Natural killer cell treated with Interleukin-12 subunit alpha and Interleukin-12 subunit beta and Interleukin-15 and Interleukin-18, amount 100 ng/mL, for 72 hours (primary cell): ENCODE results near the gene CCSER1. TPM values are rescaled to one million over a fixed set of nuclear protein-coding genes. Genes with fewer than 3 reads are reported as not detected.
"Not testable (repeated sequence)": the region's sequence is repeated elsewhere in the genome, so short reads cannot be mapped to it uniquely, and the experiment has no call there.

Experiments used
- ATAC-seq, 2 donors: fragments of 150-1000 bp; cut with Tn5 transposase in 1 of 2; sonication (Bioruptor Pico), chemical (Tn5 transposase) in 1 of 2; 2 replicates each; pipeline ENCODE4 v1.10.0; 2021
- DNase-seq: peaks from one replicate; pipeline ENCODE4 v3.0.0; 2022; ENCODE audit warnings: low spot score
- H3K27ac Mint-ChIP-seq, 2 donors: 1 replicate in 1 of 2; 2 replicates in 1 of 2; pipeline ENCODE4 v1.8.0; 2022; ENCODE audit warnings: mixed read lengths in 2 of 2, mild to moderate bottlenecking in 1 of 2, moderate library complexity in 1 of 2
- H3K27me3 Mint-ChIP-seq, 2 donors: 1 replicate in 1 of 2; 2 replicates in 1 of 2; pipeline ENCODE4 v1.8.0; 2022; ENCODE audit warnings: mixed read lengths in 2 of 2
- H3K36me3 Mint-ChIP-seq: one replicate; pipeline ENCODE4 v1.8.0; 2022; ENCODE audit warnings: mixed read lengths
- H3K4me1 Mint-ChIP-seq, 2 donors: 1 replicate in 1 of 2; 2 replicates in 1 of 2; pipeline ENCODE4 v1.8.0; 2022; ENCODE audit warnings: low read depth in 2 of 2, mixed read lengths in 2 of 2, mild to moderate bottlenecking in 1 of 2
- H3K4me3 Mint-ChIP-seq: one replicate; pipeline ENCODE4 v1.8.0; 2022; ENCODE audit warnings: mixed read lengths
- H3K9me3 Mint-ChIP-seq: 2 replicates; pipeline ENCODE4 v1.8.0; 2022; ENCODE audit warnings: mixed read lengths
- total RNA-seq, 2 donors: library from RNA; stranded (reverse); gene quantifications; one replicate each; pipeline ENCODE4 v1.2.3, GENCODE V29; 2022

The CCSER1 gene
- total RNA-seq, 2 donors from 2014 or later = 0.17 TPM; not detected in 1

- H3K27me3 Mint-ChIP-seq, H3K27ac Mint-ChIP-seq, DNase-seq, H3K4me3 Mint-ChIP-seq, H3K4me1 Mint-ChIP-seq, ATAC-seq: not testable (repeated sequence)
- H3K36me3 Mint-ChIP-seq = peaks cover 15% of the 10 kb centered on the region
- H3K9me3 Mint-ChIP-seq = peaks cover 14% of the 10 kb centered on the region
These were observed 1040.9 kb downstream of the CCSER1 start for GRCh38 chr4:91167864-91168653.

- peaks cover 3% of the 10 kb centered on the region for H3K9me3 Mint-ChIP-seq
- ATAC-seq = no peak
These were observed 1043.6 kb downstream of the CCSER1 start for GRCh38 chr4:91170768-91171167.

DNA sequence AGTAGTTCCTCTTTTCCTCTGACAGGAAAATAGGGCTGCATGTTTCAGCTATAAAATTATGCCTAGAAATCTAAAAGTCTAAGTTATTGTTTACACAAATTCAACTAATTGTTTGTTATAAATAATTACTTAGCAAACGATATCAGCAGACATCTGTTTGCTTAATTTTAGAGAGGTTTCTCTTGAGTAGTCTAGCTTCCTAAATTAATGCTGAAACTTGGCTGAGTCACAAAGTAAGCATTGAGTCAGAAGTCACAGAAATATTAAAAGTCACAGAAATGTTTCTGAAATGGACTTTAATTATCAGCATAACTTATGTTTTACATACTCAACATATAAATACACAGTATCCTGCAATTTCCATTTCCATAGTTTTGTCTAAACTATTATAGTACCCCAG, 1044.0 kb downstream of the CCSER1 start:
- Mint-ChIP-seq H3K4me3 (no peak overlapping the region), H3K4me1 (no peaks in the 10 kb centered on the region), H3K27me3 (no peaks in the 10 kb centered on the region), H3K36me3 (no peaks in the 10 kb centered on the region), H3K27ac (no peak overlapping the region), H3K9me3 (peaks cover 3% of the 10 kb centered on the region)
- DNase-seq = no peak
- no peak for ATAC-seq

More at GRCh38 chr4:91170768-91171167, 1043.6 kb downstream of the CCSER1 start:
- Mint-ChIP-seq H3K4me1 (no peaks in the 10 kb centered on the region), H3K27me3 (no peaks in the 10 kb centered on the region), H3K36me3 (no peaks in the 10 kb centered on the region), H3K4me3 (no peak overlapping the region), H3K27ac (no peak overlapping the region)
- DNase-seq = no peak

- not testable (repeated sequence) for ATAC-seq, H3K27ac Mint-ChIP-seq, DNase-seq, H3K4me3 Mint-ChIP-seq, H3K36me3 Mint-ChIP-seq, H3K4me1 Mint-ChIP-seq, H3K27me3 Mint-ChIP-seq
- H3K9me3 Mint-ChIP-seq = peaks cover 21% of the 10 kb centered on the region
These were observed 1057.9 kb downstream of the CCSER1 start for GRCh38 chr4:91185061-91185460.

- DNase-seq (no peak), ATAC-seq (no peak)
- Mint-ChIP-seq H3K27ac (no peak overlapping the region), H3K4me3 (no peak overlapping the region), H3K27me3 (no peaks in the 10 kb centered on the region), H3K4me1 (peaks cover 0 to 4% of the 10 kb centered on the region in 2 donors), H3K9me3 (peaks cover 7% of the 10 kb centered on the region), H3K36me3 (no peaks in the 10 kb centered on the region)
These were observed 1071.8 kb downstream of the CCSER1 start for GRCh38 chr4:91198951-91199350.

DNA sequence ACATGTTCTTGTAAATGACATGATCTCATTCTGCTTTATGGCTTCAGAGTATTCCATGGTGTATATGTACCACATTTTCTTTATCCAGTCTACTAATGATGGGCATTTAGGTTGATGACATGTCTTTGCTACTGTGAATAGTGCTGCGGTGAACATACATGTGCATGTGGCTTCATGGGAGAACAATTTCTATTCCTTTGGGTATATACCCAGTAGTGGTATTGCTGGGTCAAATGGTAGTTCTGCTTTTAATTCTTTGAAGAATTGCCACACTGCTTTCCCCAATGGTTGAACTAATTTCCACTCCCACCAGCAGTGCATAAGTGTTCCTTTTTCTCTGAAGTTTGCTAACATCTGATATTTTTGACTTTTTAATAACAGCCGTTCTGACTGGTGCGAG, 1080.3 kb downstream of the CCSER1 start:
- Mint-ChIP-seq H3K36me3 (peaks cover 7% of the 10 kb centered on the region), H3K27me3 (no peaks in the 10 kb centered on the region), H3K27ac (no peak overlapping the region), H3K9me3 (peaks cover 14% of the 10 kb centered on the region), H3K4me1 (no peaks in the 10 kb centered on the region), H3K4me3 (no peak overlapping the region)
- no peak for DNase-seq
- no peak for ATAC-seq

DNA sequence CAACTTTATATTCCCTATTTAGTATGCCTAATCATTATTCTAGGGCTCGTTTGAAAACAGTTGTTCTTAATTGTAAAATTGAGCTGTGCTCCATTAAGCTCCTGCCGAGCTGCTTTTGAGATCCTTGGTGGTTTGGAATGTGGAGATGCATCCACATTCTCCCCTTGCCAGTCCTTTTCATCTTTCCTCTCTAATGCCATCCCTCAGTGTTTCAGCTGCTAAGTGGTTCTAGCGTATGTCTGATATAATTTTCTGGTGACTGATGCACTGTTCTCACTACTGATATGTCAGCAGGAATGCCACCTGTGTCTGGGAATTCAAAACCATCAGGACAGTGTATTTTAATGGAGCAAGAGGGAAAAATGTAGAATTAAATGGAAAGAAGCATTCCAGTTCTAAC, 1085.0 kb downstream of the CCSER1 start:
- no peaks in the 10 kb centered on the region for H3K27me3 Mint-ChIP-seq
- H3K4me1 Mint-ChIP-seq = no peaks in the 10 kb centered on the region
- H3K36me3 Mint-ChIP-seq = peaks cover 7% of the 10 kb centered on the region
- H3K9me3 Mint-ChIP-seq = peaks cover 19% of the 10 kb centered on the region
- DNase-seq (no peak), ATAC-seq (no peak)
- no peak overlapping the region for H3K27ac Mint-ChIP-seq
- no peak overlapping the region for H3K4me3 Mint-ChIP-seq

- H3K4me1 Mint-ChIP-seq, H3K27ac Mint-ChIP-seq, ATAC-seq, H3K4me3 Mint-ChIP-seq, H3K27me3 Mint-ChIP-seq, DNase-seq, H3K36me3 Mint-ChIP-seq: not testable (repeated sequence)
- peaks cover 13% of the 10 kb centered on the region for H3K9me3 Mint-ChIP-seq
These were observed 1090.7 kb downstream of the CCSER1 start for GRCh38 chr4:91217831-91218403.

- DNase-seq = no peak
- H3K4me3 Mint-ChIP-seq = no peak overlapping the region
- H3K4me1 Mint-ChIP-seq = no peaks in the 10 kb centered on the region
- peaks cover 16% of the 10 kb centered on the region for H3K9me3 Mint-ChIP-seq
- peaks cover 4% of the 10 kb centered on the region for H3K36me3 Mint-ChIP-seq
- no peak overlapping the region for H3K27ac Mint-ChIP-seq
- ATAC-seq = no peak
- H3K27me3 Mint-ChIP-seq = no peaks in the 10 kb centered on the region
These were observed 1093.1 kb downstream of the CCSER1 start for GRCh38 chr4:91220315-91220714.

DNA sequence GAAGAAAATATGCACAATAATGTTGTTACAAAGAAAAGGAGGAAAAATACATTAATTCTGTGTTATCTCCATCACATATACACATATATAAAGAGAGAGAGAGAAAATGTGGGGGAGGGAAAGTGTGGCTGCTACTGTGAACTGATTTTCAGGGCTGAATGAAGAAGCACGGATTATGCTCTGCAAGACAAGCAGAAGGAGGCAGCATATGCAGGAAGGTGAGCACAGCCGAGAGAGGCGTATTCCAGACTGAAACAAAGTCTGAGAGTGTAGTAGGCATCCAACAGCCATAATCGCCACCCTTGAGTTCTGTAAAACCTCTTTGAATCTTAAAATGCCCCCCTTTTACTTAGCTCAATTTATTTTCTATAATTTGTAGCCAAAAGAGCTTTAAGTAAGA, 1094.8 kb downstream of the CCSER1 start:
- Mint-ChIP-seq H3K27ac (no peak overlapping the region), H3K4me1 (no peaks in the 10 kb centered on the region), H3K27me3 (no peaks in the 10 kb centered on the region), H3K36me3 (peaks cover 4% of the 10 kb centered on the region), H3K9me3 (peaks cover 14% of the 10 kb centered on the region), H3K4me3 (no peak overlapping the region)
- DNase-seq = no peak
- no peak for ATAC-seq

DNA sequence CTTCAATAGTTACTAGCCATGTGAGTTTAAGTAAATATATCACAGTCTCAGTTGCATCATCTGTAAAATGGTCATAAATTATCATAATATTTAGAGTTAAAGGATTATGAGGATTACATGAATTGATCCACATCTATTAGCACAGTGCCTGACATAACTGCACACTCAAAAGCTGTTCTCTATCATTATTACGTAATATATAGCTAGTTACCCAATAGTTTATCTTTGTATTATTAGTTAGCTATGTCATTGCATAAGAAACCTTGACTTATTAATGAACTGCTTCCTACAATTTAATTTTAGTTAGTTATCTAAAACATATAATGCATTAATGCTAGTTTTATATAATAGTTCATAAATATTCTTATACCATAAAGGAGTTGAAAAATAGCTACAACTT, 1099.7 kb downstream of the CCSER1 start:
- Mint-ChIP-seq H3K27me3 (no peaks in the 10 kb centered on the region), H3K4me1 (no peaks in the 10 kb centered on the region), H3K4me3 (no peak overlapping the region), H3K27ac (no peak overlapping the region), H3K36me3 (no peaks in the 10 kb centered on the region), H3K9me3 (peaks cover 8% of the 10 kb centered on the region)
- ATAC-seq (no peak), DNase-seq (no peak)

- H3K9me3 Mint-ChIP-seq = peaks cover 7% of the 10 kb centered on the region
- no peak for DNase-seq
- H3K27me3 Mint-ChIP-seq = no peaks in the 10 kb centered on the region
- no peaks in the 10 kb centered on the region for H3K36me3 Mint-ChIP-seq
- no peaks in the 10 kb centered on the region for H3K4me1 Mint-ChIP-seq
- H3K27ac Mint-ChIP-seq = no peak overlapping the region
- no peak for ATAC-seq
- no peak overlapping the region for H3K4me3 Mint-ChIP-seq
These were observed 1101.5 kb downstream of the CCSER1 start for GRCh38 chr4:91228659-91229058.

DNA sequence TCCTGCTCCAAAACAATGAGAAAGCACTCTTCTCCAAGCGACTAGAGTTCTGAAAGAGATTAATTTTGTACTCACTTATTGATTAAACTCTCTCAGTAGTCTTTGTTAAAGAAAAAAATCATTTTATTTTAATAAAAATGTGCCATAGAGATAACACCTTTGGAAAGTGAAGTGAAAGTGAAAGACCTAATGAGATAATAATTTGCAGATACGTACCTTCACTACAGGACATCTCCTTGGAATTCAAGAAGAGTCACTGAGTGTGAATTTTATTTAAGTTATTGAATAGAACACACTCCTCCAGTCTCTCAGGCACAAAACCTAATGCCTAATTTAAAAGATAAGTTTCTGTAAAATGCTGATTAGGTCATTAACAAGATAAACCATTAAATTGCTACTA, 1106.0 kb downstream of the CCSER1 start:
- ATAC-seq (no peak), DNase-seq (no peak)
- Mint-ChIP-seq H3K9me3 (peaks cover 8% of the 10 kb centered on the region), H3K27me3 (no peaks in the 10 kb centered on the region), H3K36me3 (peaks cover 5% of the 10 kb centered on the region), H3K4me1 (no peaks in the 10 kb centered on the region), H3K27ac (no peak overlapping the region), H3K4me3 (no peak overlapping the region)

DNA sequence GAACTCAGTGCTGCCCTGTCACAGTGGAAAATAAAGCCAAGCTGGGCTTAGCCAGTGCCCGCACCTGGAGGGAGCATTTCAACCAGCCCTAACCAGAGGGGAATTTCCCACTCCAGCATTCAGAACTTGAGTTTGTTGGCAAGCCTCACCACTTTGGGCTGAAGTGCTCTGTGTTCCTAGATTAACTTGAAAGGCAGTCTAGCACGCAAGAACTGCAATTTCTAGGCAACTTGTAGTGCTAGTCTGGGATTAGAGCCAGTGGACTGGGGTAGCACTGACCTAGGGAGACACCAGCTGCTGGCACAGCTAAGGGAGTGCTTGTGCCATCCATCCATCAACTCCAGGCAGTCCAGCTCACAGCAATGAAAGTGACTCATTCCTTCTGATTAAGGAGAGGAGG, 1115.9 kb downstream of the CCSER1 start:
- H3K27me3 Mint-ChIP-seq = no peaks in the 10 kb centered on the region
- DNase-seq (no peak), ATAC-seq (no peak)
- H3K36me3 Mint-ChIP-seq = peaks cover 19% of the 10 kb centered on the region
- H3K4me1 Mint-ChIP-seq = no peaks in the 10 kb centered on the region
- H3K4me3 Mint-ChIP-seq = no peak overlapping the region
- H3K27ac Mint-ChIP-seq = no peak overlapping the region
- peaks cover 14% of the 10 kb centered on the region for H3K9me3 Mint-ChIP-seq
